ENCODE data around the gene NTF4.
A peak's percentile ranks its signal among the peaks of the same experiment; 100 is the strongest.

NTF4 gene, protein sequence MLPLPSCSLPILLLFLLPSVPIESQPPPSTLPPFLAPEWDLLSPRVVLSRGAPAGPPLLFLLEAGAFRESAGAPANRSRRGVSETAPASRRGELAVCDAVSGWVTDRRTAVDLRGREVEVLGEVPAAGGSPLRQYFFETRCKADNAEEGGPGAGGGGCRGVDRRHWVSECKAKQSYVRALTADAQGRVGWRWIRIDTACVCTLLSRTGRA

DNA sequence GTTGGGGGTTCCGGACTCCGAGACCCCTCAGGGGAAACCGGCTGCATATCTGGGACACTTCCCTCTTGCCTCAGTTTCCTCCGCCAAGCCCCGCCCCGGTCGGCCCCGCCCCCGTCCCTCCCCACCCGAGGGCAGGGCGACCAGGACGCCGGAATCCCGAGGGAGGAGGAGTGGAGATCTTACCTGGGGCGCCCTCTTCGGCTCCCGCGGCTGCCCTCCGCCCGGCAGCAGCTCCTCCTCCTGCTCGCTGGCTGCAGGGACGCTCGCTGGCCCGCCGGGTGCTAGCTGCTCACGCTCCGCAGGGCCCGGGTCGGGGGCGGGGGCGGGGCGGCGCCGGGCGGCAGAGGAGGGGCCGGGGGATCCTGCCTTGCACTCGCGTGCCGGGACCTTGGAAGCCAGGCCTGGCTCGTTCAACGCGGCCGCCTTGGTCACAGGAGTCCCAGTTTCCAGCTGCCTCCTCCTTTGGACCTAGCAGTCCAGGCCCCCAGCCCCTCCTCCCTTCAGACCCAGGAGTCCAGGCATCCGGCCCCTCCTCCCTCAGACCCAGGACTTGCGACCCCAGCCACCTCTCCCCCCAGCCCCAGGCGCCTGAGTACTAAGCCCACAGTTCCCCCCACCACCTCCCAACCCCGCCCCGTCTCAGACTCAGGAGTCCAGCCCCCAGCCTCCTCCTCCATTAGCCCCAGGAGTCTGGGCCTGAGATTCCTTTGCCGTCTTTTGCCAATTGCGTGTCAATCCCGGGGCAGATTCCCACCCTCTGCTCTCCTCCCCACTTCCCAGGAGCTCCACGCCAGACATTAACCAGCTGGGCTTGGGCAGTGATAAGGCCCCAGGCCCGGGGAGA is at the start of gene NTF4:
TSS of gene NTF4 (minus strand) at position 51 of the 844 bp plus-strand sequence. CDS start 2,821 bp downstream, outside the sequence.
- peak within 1 kb of the TSS; percentile 73 for H3K4me3 ChIP-seq (ENCODE audit: low read length)
- TF ChIP-seq, protein P1, sequence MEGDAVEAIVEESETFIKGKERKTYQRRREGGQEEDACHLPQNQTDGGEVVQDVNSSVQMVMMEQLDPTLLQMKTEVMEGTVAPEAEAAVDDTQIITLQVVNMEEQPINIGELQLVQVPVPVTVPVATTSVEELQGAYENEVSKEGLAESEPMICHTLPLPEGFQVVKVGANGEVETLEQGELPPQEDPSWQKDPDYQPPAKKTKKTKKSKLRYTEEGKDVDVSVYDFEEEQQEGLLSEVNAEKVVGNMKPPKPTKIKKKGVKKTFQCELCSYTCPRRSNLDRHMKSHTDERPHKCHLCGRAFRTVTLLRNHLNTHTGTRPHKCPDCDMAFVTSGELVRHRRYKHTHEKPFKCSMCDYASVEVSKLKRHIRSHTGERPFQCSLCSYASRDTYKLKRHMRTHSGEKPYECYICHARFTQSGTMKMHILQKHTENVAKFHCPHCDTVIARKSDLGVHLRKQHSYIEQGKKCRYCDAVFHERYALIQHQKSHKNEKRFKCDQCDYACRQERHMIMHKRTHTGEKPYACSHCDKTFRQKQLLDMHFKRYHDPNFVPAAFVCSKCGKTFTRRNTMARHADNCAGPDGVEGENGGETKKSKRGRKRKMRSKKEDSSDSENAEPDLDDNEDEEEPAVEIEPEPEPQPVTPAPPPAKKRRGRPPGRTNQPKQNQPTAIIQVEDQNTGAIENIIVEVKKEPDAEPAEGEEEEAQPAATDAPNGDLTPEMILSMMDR (IDR thresholded peaks at IDR 0.05; ENCODE audit: insufficient read depth, low read depth, low read length, missing control alignments) = no peak
- DNase-seq (ENCODE audit: low read depth) = peak; percentile 69

DNA sequence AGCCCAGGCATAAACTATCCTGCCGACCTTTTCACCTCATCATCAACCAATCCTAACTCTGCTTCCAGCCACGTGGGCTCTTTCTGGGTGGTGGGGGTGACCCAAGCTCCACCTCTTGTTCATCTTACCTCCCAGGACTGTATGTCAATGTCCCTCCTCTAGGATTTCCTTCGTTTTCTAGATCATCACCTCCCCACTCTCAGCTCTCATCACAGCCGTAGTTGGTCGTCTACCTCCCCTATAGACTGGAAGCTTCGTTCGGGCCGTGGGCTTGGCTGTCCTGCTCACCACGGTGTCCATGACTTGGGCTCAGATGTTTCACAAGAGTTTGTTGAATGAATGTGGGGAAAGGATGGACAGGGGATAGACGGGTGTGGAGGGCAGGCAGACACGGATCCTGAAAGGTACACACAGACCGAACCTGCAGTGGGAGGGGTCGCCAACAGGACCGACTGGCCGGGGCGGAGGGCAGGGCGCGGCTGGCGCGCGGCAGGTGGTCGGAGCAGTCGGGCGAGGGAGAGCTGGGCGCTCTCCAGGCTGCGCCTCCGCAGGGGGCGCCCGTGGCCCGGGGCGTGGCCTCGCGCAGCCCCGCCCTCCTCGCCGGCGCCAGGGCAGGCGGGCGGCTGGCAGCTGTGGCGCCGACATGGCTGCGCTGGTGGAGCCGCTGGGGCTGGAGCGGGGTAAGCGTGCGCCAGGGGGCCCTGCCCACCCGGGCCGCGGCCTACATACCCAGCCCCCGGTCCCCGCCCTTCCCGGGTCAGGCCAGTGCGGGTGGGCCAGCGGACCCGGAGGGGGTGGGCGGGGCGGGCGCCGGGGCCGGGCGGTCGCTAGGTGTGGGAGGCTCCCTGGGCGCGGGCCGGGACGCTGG is 49.4 kb upstream of the NTF4 start, which contains the start of gene LIN7B:
TSS of gene LIN7B (plus strand) at position 609 of the 868 bp plus-strand sequence. CDS start at position 644, 35 bp downstream.
- TF ChIP-seq, protein P1 (IDR thresholded peaks at IDR 0.05; ENCODE audit: insufficient read depth, low read depth, low read length, missing control alignments) = no peak
- peak; percentile 72 for DNase-seq (ENCODE audit: low read depth)
- H3K4me3 ChIP-seq (ENCODE audit: low read length) = peak within 1 kb of the TSS; percentile 64

DNA sequence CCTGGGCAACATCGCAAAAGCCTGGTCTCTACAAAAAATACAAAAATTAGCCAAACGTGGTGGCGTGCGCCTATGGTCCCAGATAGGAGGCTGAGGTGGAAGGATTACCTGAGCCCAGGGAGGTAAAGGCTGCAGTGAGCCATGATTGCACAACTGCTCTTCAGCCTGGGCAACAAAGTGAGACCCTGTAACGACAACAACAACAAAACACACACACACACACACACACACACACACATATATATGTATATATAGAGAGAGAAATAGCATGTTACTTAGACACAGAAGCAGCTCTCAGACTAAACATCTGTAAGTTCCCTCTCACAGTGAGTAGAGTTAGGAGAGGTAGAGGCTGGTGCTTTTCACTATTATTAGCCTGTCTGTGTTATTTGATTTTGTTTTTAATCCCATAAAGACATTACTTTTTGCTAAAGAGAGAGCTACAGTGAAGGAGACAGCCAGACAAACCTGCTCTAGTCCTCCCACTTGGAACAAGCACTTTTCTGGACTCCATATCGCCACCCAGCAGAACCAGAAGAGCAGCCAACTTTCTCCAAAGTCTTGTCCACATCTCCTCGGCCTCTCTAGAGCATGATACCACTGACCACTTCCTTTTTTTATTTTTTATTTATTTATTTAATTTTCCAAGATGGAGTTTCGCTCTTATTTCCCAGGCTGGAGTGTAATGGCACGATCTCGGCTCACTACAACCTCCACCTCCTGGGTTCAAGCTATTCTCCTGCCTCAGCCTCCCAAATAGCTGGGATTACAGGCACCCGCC is 46.8 kb upstream of the NTF4 start:
- TF ChIP-seq, protein P1 (IDR thresholded peaks at IDR 0.05; ENCODE audit: insufficient read depth, low read depth, low read length, missing control alignments) = no peak
- no peak overlapping the region for H3K4me3 ChIP-seq (ENCODE audit: low read length)
- no peak for DNase-seq (ENCODE audit: low read depth)

DNA sequence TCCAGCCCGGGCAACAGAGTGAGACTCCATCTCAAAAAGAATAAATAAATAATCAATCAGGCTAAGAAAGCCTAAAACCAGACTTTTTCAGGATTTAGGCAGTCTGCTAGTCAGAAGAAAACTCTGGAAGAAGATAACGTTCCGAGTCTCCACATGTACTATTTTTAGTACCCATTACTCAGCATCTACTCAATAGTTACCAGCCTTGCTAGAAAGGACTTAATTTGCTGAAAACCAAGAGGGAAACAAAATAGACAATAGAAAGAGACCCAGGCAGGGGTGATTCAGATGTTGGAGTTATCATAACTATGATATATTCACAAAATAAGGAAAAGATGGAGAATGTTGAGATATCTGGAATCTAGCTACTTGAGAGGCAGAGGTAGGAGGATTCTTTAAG is 45.9 kb upstream of the NTF4 start:
- H3K4me3 ChIP-seq (ENCODE audit: low read length) = no peak overlapping the region
- TF ChIP-seq, protein P1 (IDR thresholded peaks at IDR 0.05; ENCODE audit: insufficient read depth, low read depth, low read length, missing control alignments) = no peak
- no peak for DNase-seq (ENCODE audit: low read depth)

DNA sequence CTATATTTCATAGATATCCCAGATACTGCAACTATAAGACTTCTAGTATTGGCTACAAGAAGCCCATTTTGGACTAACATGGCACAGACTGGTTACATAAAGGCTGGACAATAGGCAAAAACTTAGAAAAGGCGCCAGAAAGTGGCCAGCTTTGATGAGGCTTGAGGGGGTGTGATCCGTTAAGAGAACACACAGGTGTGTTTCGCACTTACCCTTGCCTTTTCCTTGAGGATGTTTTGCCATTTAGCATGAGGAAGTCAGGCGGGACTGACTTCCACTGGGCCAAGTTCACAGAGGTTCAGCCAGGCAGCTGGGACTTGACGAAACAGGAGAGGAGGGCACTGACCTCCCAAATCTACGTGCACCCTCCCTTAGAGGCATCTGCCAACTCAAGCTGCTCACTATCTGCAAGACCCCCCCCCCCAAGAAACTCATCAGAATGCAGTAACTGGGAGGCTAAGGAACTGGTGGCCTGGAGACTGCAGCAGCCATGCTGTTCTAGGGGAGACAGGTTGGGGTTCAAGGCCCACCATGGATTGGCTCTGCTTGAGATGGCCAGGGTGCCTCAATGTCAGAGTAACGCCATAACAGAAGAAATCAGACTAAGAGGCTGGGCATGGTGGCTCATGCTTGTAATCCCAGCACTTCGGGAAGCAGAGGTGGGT is 45.1 kb upstream of the NTF4 start:
- DNase-seq (ENCODE audit: low read depth) = no peak
- TF ChIP-seq, protein P1 (IDR thresholded peaks at IDR 0.05; ENCODE audit: insufficient read depth, low read depth, low read length, missing control alignments) = no peak
- H3K4me3 ChIP-seq (ENCODE audit: low read length) = no peak overlapping the region

Data from epithelial cell of esophagus (primary cell).